Measurements from ENCODE around the gene ETFBKMT.
"Not testable (repeated sequence)": the region's sequence is repeated elsewhere in the genome, so short reads cannot be mapped to it uniquely, and the experiment has no call there.

Gene ETFBKMT

GRCh38 chr12:31714406-31715271, 55.2 kb downstream of the ETFBKMT start:
- H3K27ac ChIP-seq, result peak overlapping the region; percentile 39

GRCh38 chr12:31715283-31715825, 55.9 kb downstream of the ETFBKMT start:
- no peak for DNase-seq (ENCODE audit: low read depth, low spot score)
- H3K27ac ChIP-seq, result peak overlapping the region; percentile 39

More at GRCh38 chr12:31714406-31715271, 55.2 kb downstream of the ETFBKMT start:
- DNase-seq (ENCODE audit: low read depth, low spot score), result no peak

- not testable (repeated sequence) for DNase-seq (ENCODE audit: low read depth, low spot score); H3K27ac ChIP-seq
Observed at GRCh38 chr12:31716998-31717397, 57.5 kb downstream of the ETFBKMT start.

GRCh38 chr12:31718542-31719198, 59.2 kb downstream of the ETFBKMT start:
- H3K27ac ChIP-seq; DNase-seq (ENCODE audit: low read depth, low spot score): not testable (repeated sequence)

GRCh38 chr12:31722580-31722979, 63.1 kb downstream of the ETFBKMT start:
- no peak overlapping the region for H3K27ac ChIP-seq
- no peak for DNase-seq (ENCODE audit: low read depth, low spot score)

Data from epithelial cell of prostate (primary cell).